HEK293 (cell line): ENCODE measurements around the gene PRB4.
A peak's percentile ranks its signal among the peaks of the same experiment; 100 is the strongest.
"Not testable (repeated sequence)": the region's sequence is repeated elsewhere in the genome, so short reads cannot be mapped to it uniquely, and the experiment has no call there.

Experiments used
- CTCF ChIA-PET: fragments of 350-600 bp; formaldehyde crosslinking; extraction: SDS; loops from one replicate; lab custom pipeline; 2021; ENCODE audit warnings: antibody characterized with exemption; lab: Yijun Ruan, JAX
- POLR2A ChIA-PET: fragments of 300-600 bp; formaldehyde crosslinking; extraction: SDS; loops from one replicate; lab custom pipeline; 2020; ENCODE audit warnings: antibody characterized with exemption, inconsistent platforms; lab: Yijun Ruan, JAX
- H3K27ac ChIP-seq: fragments of 200-500 bp; sonication (Bioruptor generic); 2 replicates; pipeline ENCODE4 v1.5.1; 2014; ENCODE audit warnings: low read depth, low read length, control low read depth, inconsistent platforms; ENCODE audit errors: extremely low read depth
- H3K36me3 ChIP-seq, 2 experiments: fragments of 200-500 bp in 1 of 2; sonication (Bioruptor generic) in 1 of 2; 1 replicate in 1 of 2; 2 replicates in 1 of 2; pipeline ENCODE4 v1.5.1; 2014 to 2017; ENCODE audit warnings: inconsistent platforms in 2 of 2, low read length in 2 of 2; ENCODE audit not compliant: control insufficient read depth in 2 of 2, insufficient read depth in 1 of 2
- H3K4me1 ChIP-seq: fragments of 200-500 bp; sonication (Bioruptor generic); 2 replicates; pipeline ENCODE4 v1.5.1; 2014; ENCODE audit warnings: mild to moderate bottlenecking, low read length, inconsistent platforms; ENCODE audit not compliant: control insufficient read depth, insufficient read depth
- H3K4me3 ChIP-seq: 2 replicates; pipeline ENCODE4 v1.5.1; 2011; ENCODE audit warnings: low read depth, mild to moderate bottlenecking, control low read depth, low read length, moderate library complexity
- H3K9me3 ChIP-seq: fragments of 200-500 bp; sonication (Bioruptor generic); 2 replicates; pipeline ENCODE4 v1.5.1; 2014; ENCODE audit warnings: low read depth, low read length, inconsistent platforms; ENCODE audit not compliant: control insufficient read depth, insufficient read depth
- GLIS2 ChIP-seq: fragments of 450-650 bp; formaldehyde crosslinking; IDR thresholded peaks from 2 replicates; pipeline ENCODE4 v1.5.1; 2016; ENCODE audit warnings: missing biosample characterization, missing genetic modification characterization
- HIC1 ChIP-seq: fragments of 450-650 bp; formaldehyde crosslinking; IDR thresholded peaks from 2 replicates; pipeline ENCODE4 v1.5.1; 2016; ENCODE audit warnings: missing biosample characterization, missing genetic modification characterization
- KLF10 ChIP-seq: fragments of 450-650 bp; IDR thresholded peaks from 2 replicates; pipeline ENCODE4 v1.5.1; 2018; ENCODE audit warnings: missing biosample characterization, mild to moderate bottlenecking, missing genetic modification characterization
- MYNN ChIP-seq: fragments of 450-650 bp; formaldehyde crosslinking; IDR thresholded peaks from 2 replicates; pipeline ENCODE4 v1.5.1; 2016; ENCODE audit warnings: missing biosample characterization, missing genetic modification characterization, borderline replicate concordance
- MZF1 ChIP-seq: fragments of 450-650 bp; formaldehyde crosslinking; IDR thresholded peaks from 2 replicates; pipeline ENCODE4 v1.5.1; 2017; ENCODE audit warnings: missing biosample characterization, missing genetic modification characterization, borderline replicate concordance
- PBX3 ChIP-seq: sonication (generic); formaldehyde crosslinking; IDR thresholded peaks from 2 replicates; pipeline ENCODE4 v1.8.1; 2022; ENCODE audit warnings: mild to moderate bottlenecking, moderate library complexity, missing genetic modification reagents
- SP2 ChIP-seq: fragments of 450-650 bp; formaldehyde crosslinking; IDR thresholded peaks from 2 replicates; pipeline ENCODE4 v1.5.1; 2016; ENCODE audit warnings: missing biosample characterization, missing genetic modification characterization
- ZBTB21 ChIP-seq: fragments of 450-650 bp; formaldehyde crosslinking; IDR thresholded peaks from 2 replicates; pipeline ENCODE4 v1.5.1; 2017; ENCODE audit warnings: missing biosample characterization, missing genetic modification characterization
- ZNF114 ChIP-seq: fragments of 450-650 bp; formaldehyde crosslinking; IDR thresholded peaks from 2 replicates; pipeline ENCODE4 v1.5.0; 2017; ENCODE audit warnings: missing biosample characterization, missing genetic modification characterization
- ZNF133 ChIP-seq: fragments of 450-650 bp; formaldehyde crosslinking; IDR thresholded peaks from 2 replicates; pipeline ENCODE4 v1.5.1; 2016; ENCODE audit warnings: missing biosample characterization, missing genetic modification characterization
- ZNF324 ChIP-seq: fragments of 450-650 bp; formaldehyde crosslinking; IDR thresholded peaks from 2 replicates; pipeline ENCODE4 v1.5.1; 2016; ENCODE audit warnings: missing biosample characterization, missing genetic modification characterization
- ZNF335 ChIP-seq: fragments of 450-650 bp; formaldehyde crosslinking; conservative IDR thresholded peaks from 2 replicates; pipeline ENCODE4 v1.5.1; 2016; ENCODE audit warnings: missing biosample characterization, missing genetic modification characterization
- ZNF521 ChIP-seq: fragments of 450-650 bp; formaldehyde crosslinking; IDR thresholded peaks from 2 replicates; pipeline ENCODE4 v1.5.1; 2017; ENCODE audit warnings: missing biosample characterization, mild to moderate bottlenecking, missing genetic modification characterization
- ZNF600 ChIP-seq: fragments of 450-650 bp; formaldehyde crosslinking; IDR thresholded peaks from 2 replicates; pipeline ENCODE4 v1.5.1; 2016; ENCODE audit warnings: missing biosample characterization, missing genetic modification characterization
- ZNF629 ChIP-seq: fragments of 450-650 bp; formaldehyde crosslinking; IDR thresholded peaks from 2 replicates; pipeline ENCODE4 v1.5.1; 2017; ENCODE audit warnings: missing biosample characterization, missing genetic modification characterization
- ZNF677 ChIP-seq: fragments of 450-650 bp; IDR thresholded peaks from 2 replicates; pipeline ENCODE4 v1.5.0; 2018; ENCODE audit warnings: missing biosample characterization, mild to moderate bottlenecking, missing genetic modification characterization, moderate library complexity
- ZNF777 ChIP-seq: fragments of 450-650 bp; formaldehyde crosslinking; IDR thresholded peaks from 2 replicates; pipeline ENCODE4 v1.5.1; 2017; ENCODE audit warnings: missing biosample characterization, missing genetic modification characterization, borderline replicate concordance
- ZSCAN16 ChIP-seq: fragments of 450-650 bp; formaldehyde crosslinking; IDR thresholded peaks from 2 replicates; pipeline ENCODE4 v1.5.1; 2016; ENCODE audit warnings: missing biosample characterization, missing genetic modification characterization
- ZSCAN23 ChIP-seq: fragments of 450-650 bp; formaldehyde crosslinking; IDR thresholded peaks from 2 replicates; pipeline ENCODE4 v1.5.1; 2016; ENCODE audit warnings: missing biosample characterization, missing genetic modification characterization
- TF ChIP-seq, protein P1 (sequence below): fragments of 450-650 bp; formaldehyde crosslinking; conservative IDR thresholded peaks from 2 replicates; pipeline ENCODE4 v1.5.1; 2016; ENCODE audit warnings: low read depth, missing biosample characterization, missing genetic modification characterization

PRB4 gene

GRCh38 chr12:11310336-11310735 lies at the start of gene PRB4:
Gene PRB4 (minus strand): TSS chr12:11310436. CDS start chr12:11310398, 38 bp downstream.
- ChIA-PET CTCF (no interaction called here), POLR2A (no interaction called here)
- Histone ChIP-seq H3K4me1 (no peaks in the 10 kb centered on the region), H3K27ac (no peak within 1 kb of the TSS), H3K4me3 (no peak within 1 kb of the TSS), H3K9me3 (no peaks in the 10 kb centered on the region), H3K36me3 (no peaks in the 10 kb centered on the region)
- TF ChIP-seq ZNF114 (tag by site-specific recombination) (no peak), ZNF677 (tag by site-specific recombination) (no peak), ZNF133 (tag by site-specific recombination) (no peak), ZNF335 (tag by site-specific recombination) (no peak), ZNF777 (tag by site-specific recombination) (no peak), ZNF521 (tag by site-specific recombination) (no peak), ZSCAN23 (tag by site-specific recombination) (no peak), ZSCAN16 (tag by site-specific recombination) (no peak), GLIS2 (tag by site-specific recombination) (no peak), PBX3 (no peak), ZNF324 (no peak), MYNN (no peak), HIC1 (tag by site-specific recombination) (no peak)

DNA sequence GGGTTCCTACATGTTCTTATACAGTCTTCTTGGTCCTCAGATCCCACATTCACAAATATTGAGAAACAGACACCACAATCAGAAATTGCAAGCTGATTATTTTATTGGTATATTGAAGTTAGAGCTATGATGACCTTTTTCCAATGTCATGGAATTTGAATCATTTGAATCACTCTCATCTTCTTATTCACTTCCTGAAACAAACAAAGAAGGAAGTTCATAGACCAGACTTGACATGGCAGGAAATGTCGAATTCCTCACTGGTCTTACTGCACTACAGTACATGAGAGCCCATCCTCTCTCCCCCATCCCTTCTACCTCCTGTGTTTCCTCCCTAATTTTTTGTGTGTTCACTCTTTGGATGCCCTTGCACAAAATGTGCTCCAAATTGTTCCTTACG lies 41.5 kb upstream of the PRB4 start:
- H3K4me3 ChIP-seq, H3K27ac ChIP-seq, POLR2A ChIA-PET, H3K4me1 ChIP-seq, H3K9me3 ChIP-seq, CTCF ChIA-PET, H3K36me3 ChIP-seq: not testable (repeated sequence)

GRCh38 chr12:11348439-11348838 lies 38.2 kb upstream of the PRB4 start:
- Histone ChIP-seq H3K36me3 (no peaks in the 10 kb centered on the region), H3K9me3 (no peaks in the 10 kb centered on the region), H3K27ac (no peak overlapping the region), H3K4me3 (no peak overlapping the region), H3K4me1 (no peaks in the 10 kb centered on the region)
- no peak for TF ChIP-seq MZF1 (tag by site-specific recombination)
- TF ChIP-seq GLIS2 (tag by site-specific recombination): no peak
- peak; percentile 72 for TF ChIP-seq ZNF629 (tag by site-specific recombination)
- TF ChIP-seq ZBTB21: peak; percentile 76
- POLR2A ChIA-PET: no interaction called here
- CTCF ChIA-PET: interaction anchor here (0.7 kb wide), 1 partner anchor 1853 kb away, joined by 3 read pairs; no protein-coding TSS in a partner anchor

DNA sequence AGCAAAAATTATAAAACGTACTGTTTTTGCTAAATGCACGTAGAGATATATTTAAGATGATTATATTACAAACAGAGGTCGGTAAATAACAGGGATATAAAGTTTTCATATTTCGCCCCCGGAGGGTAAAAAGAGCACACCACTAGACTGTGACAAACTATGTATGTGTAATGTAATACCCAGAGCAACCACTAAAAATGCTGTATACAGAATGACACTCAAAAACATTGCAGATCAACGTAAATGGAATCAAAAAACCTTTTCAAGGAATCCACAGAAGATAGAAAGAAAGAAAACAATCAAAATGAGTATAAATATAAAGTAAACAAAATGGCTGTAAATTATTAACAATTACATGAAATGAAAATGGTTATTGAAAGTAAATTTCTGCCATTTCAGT lies 37.6 kb upstream of the PRB4 start:
- Histone ChIP-seq H3K27ac (no peak overlapping the region), H3K36me3 (no peaks in the 10 kb centered on the region), H3K4me3 (no peak overlapping the region), H3K4me1 (no peaks in the 10 kb centered on the region), H3K9me3 (no peaks in the 10 kb centered on the region)
- CTCF ChIA-PET: no interaction called here
- POLR2A ChIA-PET: no interaction called here
- no peak for TF ChIP-seq KLF10 (tag by site-specific recombination)
- TF ChIP-seq SP2 (tag by site-specific recombination): no peak
- no peak for TF ChIP-seq ZNF600 (tag by site-specific recombination)
- TF ChIP-seq, protein P1, sequence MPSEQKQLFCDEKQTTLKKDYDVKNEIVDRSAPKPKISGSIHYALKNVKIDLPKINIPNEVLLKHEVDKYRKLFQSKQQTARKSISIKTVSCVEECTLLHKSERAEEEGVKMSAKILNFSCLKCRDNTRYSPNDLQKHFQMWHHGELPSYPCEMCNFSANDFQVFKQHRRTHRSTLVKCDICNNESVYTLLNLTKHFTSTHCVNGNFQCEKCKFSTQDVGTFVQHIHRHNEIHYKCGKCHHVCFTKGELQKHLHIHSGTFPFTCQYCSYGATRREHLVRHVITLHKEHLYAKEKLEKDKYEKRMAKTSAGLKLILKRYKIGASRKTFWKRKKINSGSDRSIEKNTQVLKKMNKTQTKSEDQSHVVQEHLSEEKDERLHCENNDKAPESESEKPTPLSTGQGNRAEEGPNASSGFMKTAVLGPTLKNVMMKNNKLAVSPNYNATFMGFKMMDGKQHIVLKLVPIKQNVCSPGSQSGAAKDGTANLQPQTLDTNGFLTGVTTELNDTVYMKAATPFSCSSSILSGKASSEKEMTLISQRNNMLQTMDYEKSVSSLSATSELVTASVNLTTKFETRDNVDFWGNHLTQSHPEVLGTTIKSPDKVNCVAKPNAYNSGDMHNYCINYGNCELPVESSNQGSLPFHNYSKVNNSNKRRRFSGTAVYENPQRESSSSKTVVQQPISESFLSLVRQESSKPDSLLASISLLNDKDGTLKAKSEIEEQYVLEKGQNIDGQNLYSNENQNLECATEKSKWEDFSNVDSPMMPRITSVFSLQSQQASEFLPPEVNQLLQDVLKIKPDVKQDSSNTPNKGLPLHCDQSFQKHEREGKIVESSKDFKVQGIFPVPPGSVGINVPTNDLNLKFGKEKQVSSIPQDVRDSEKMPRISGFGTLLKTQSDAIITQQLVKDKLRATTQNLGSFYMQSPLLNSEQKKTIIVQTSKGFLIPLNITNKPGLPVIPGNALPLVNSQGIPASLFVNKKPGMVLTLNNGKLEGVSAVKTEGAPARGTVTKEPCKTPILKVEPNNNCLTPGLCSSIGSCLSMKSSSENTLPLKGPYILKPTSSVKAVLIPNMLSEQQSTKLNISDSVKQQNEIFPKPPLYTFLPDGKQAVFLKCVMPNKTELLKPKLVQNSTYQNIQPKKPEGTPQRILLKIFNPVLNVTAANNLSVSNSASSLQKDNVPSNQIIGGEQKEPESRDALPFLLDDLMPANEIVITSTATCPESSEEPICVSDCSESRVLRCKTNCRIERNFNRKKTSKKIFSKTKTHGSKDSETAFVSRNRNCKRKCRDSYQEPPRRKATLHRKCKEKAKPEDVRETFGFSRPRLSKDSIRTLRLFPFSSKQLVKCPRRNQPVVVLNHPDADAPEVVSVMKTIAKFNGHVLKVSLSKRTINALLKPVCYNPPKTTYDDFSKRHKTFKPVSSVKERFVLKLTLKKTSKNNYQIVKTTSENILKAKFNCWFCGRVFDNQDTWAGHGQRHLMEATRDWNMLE: no peak
- TF ChIP-seq PBX3: no peak
- no peak for TF ChIP-seq MZF1 (tag by site-specific recombination)
